Endothelial cell (in vitro differentiated cells): ENCODE measurements around the gene KLRK1. TPM values are rescaled to one million over a fixed set of nuclear protein-coding genes. Genes with fewer than 3 reads are reported as not detected.
"Not testable (repeated sequence)": the region's sequence is repeated elsewhere in the genome, so short reads cannot be mapped to it uniquely, and the experiment has no call there.

Experiments used
- DNase-seq: peaks from one replicate; pipeline ENCODE4 v3.0.0; 2021; ENCODE audit warnings: low spot score
- H3K27ac Mint-ChIP-seq: one replicate; pipeline ENCODE4 v1.8.0; 2021; ENCODE audit warnings: mixed read lengths, inconsistent platforms; ENCODE audit not compliant: unreplicated experiment
- H3K27me3 Mint-ChIP-seq: one replicate; pipeline ENCODE4 v1.8.0; 2021; ENCODE audit warnings: mild to moderate bottlenecking, moderate library complexity, mixed read lengths, inconsistent platforms; ENCODE audit not compliant: unreplicated experiment
- H3K36me3 Mint-ChIP-seq: one replicate; pipeline ENCODE4 v1.8.0; 2021; ENCODE audit warnings: mild to moderate bottlenecking, low read depth, mixed read lengths, inconsistent platforms; ENCODE audit not compliant: unreplicated experiment
- H3K4me1 Mint-ChIP-seq: one replicate; pipeline ENCODE4 v1.8.0; 2021; ENCODE audit warnings: mild to moderate bottlenecking, mixed read lengths, inconsistent platforms; ENCODE audit not compliant: unreplicated experiment
- H3K4me3 Mint-ChIP-seq: one replicate; pipeline ENCODE4 v1.8.0; 2021; ENCODE audit warnings: mild to moderate bottlenecking, mixed read lengths, inconsistent platforms; ENCODE audit not compliant: unreplicated experiment
- H3K9me3 Mint-ChIP-seq: one replicate; pipeline ENCODE4 v1.8.0; 2021; ENCODE audit warnings: mixed read lengths, inconsistent platforms; ENCODE audit not compliant: unreplicated experiment
- total RNA-seq: library from RNA; stranded (reverse); fragmentation: NEBNext Ultra II Directional; extraction: Animal tissue kit (Norgen Biotek cat#: 25700); gene quantifications from one replicate; pipeline ENCODE4 v1.2.1, GENCODE V29; 2021; ENCODE audit not compliant: unreplicated experiment
- TF ChIP-seq, protein P1 (sequence below): fragments of 200-600 bp; sonication (generic); IDR thresholded peaks from one replicate; pipeline ENCODE4 v1.5.0; 2021; ENCODE audit warnings: antibody characterized with exemption; ENCODE audit not compliant: unreplicated experiment

KLRK1 gene
- total RNA-seq, 1 donor from 2014 or later, result not detected

DNA sequence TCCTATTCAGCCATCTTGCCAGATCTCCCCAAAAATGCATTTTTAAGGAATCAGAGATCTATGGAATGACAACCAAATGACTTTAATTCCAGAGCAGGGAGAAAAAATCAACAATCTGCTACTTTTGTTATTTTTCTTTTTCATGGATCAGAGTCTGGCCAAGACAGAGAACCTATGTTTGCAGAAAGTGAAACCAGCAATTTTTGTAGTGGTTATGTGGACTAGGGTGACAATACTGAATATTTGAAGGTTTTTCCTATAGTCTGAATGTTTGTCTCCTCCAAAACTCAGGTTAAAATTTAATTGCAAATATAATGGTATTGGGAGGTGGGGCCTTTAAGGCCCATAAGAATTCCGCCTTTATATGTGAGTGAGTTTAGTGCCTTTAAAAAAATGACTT lies 30.9 kb downstream of the KLRK1 start:
- no peaks in the 10 kb centered on the region for H3K27me3 Mint-ChIP-seq

DNA sequence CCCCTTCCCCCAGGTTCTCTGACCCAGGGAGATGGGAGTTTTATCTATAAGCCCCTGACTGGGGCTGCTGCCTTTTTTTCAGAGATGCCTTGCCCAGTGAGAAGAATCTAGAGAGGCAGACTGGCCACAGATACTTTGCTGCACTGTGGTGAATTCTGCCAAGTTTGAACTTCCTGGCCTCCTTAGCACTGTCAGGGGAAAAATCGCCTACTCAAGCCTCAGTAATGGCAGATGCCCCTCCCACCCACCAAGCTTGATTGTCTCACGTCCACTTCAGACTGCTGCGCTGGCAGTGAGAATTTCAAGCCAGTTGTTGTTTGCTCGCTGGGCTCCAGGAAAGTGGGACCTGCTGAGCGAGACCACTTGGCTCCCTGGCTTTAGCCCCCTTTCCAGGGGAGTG lies 31.7 kb downstream of the KLRK1 start:
- peaks cover 12% of the 10 kb centered on the region for H3K4me1 Mint-ChIP-seq
- no peak overlapping the region for H3K27ac Mint-ChIP-seq
- H3K27me3 Mint-ChIP-seq, result no peaks in the 10 kb centered on the region

More for the DNA sequence above, 30.9 kb downstream of the KLRK1 start:
- TF ChIP-seq, protein P1, sequence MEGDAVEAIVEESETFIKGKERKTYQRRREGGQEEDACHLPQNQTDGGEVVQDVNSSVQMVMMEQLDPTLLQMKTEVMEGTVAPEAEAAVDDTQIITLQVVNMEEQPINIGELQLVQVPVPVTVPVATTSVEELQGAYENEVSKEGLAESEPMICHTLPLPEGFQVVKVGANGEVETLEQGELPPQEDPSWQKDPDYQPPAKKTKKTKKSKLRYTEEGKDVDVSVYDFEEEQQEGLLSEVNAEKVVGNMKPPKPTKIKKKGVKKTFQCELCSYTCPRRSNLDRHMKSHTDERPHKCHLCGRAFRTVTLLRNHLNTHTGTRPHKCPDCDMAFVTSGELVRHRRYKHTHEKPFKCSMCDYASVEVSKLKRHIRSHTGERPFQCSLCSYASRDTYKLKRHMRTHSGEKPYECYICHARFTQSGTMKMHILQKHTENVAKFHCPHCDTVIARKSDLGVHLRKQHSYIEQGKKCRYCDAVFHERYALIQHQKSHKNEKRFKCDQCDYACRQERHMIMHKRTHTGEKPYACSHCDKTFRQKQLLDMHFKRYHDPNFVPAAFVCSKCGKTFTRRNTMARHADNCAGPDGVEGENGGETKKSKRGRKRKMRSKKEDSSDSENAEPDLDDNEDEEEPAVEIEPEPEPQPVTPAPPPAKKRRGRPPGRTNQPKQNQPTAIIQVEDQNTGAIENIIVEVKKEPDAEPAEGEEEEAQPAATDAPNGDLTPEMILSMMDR, result no peak
- no peak for DNase-seq
- peaks cover 12% of the 10 kb centered on the region for H3K4me1 Mint-ChIP-seq
- H3K36me3 Mint-ChIP-seq, result peaks cover 4% of the 10 kb centered on the region
- no peak overlapping the region for H3K27ac Mint-ChIP-seq
- no peaks in the 10 kb centered on the region for H3K9me3 Mint-ChIP-seq
- H3K4me3 Mint-ChIP-seq, result no peak overlapping the region

DNA sequence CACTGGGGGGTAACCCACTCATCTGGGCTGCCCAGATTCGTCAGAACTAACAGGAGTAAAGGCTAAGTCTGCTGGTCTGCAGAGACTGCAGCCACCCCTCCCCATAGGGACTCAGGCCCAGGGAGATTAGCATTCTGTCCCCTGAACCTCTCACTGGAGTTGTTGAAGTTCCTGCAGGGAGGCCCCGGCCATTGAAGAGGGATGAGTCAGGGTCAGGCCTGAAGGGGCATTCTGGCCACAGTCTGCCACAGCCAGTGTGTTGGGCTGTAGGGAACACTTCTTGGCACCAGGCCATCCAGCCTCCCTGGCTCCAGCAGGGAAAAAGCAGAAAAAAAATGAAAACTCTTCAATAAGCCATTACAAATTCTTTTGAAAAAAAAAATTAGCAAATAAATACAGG lies 35.3 kb downstream of the KLRK1 start:
- no peak for DNase-seq
- H3K4me3 Mint-ChIP-seq, result no peak overlapping the region
- no peaks in the 10 kb centered on the region for H3K4me1 Mint-ChIP-seq
- TF ChIP-seq, protein P1, result no peak
- H3K36me3 Mint-ChIP-seq, result peaks cover 3% of the 10 kb centered on the region
- no peak overlapping the region for H3K27ac Mint-ChIP-seq
- no peaks in the 10 kb centered on the region for H3K9me3 Mint-ChIP-seq
- H3K27me3 Mint-ChIP-seq, result peaks cover 3% of the 10 kb centered on the region

More for the DNA sequence above, 31.7 kb downstream of the KLRK1 start:
- Mint-ChIP-seq H3K9me3 (no peaks in the 10 kb centered on the region), H3K4me3 (no peak overlapping the region), H3K36me3 (peaks cover 4% of the 10 kb centered on the region)
- TF ChIP-seq, protein P1, result no peak
- DNase-seq, result no peak

DNA sequence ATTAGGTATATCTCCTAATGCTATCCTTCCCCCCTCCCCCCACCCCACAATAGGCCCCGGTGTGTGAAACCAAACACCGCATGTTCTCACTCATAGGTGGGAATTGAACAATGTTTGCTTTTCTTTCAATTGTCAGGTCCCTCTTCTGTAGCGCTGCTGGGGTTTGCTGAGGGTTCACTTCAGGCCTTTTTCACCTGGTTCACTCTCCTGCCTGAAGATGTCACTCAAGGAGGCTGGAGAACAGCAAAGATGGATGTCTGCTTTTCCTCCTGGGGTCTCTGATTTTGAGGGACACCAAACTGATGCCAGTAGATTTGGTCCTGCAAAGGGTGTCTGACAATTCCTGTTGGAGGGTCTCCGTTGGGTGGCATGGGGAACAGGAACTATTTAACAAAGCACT lies 35.8 kb downstream of the KLRK1 start:
- Mint-ChIP-seq H3K4me1 (no peaks in the 10 kb centered on the region), H3K4me3 (no peak overlapping the region), H3K27ac (no peak overlapping the region)

DNA sequence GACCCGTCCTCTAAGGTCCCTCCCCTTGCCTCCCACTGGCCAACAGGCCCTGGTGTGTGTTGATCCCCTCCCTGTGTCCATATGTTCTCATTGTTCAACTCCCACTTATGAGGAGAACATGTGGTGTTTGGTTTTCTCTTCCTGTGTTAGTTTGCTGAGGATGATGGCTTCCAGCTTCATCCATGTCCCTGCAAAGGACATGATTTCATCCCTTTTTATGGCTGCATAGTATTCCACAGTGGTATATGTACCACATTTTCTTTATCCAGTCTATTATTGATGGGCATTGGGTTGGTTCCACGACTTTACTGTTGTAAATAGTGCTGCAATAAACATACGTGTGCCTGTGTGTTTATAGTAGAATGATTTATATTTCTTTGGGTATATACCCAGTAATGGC lies 38.4 kb downstream of the KLRK1 start:
- not testable (repeated sequence) for DNase-seq, H3K4me1 Mint-ChIP-seq, H3K27ac Mint-ChIP-seq

More for the DNA sequence above, 35.8 kb downstream of the KLRK1 start:
- Mint-ChIP-seq H3K27me3 (peaks cover 3% of the 10 kb centered on the region), H3K9me3 (no peaks in the 10 kb centered on the region), H3K36me3 (peaks cover 3% of the 10 kb centered on the region)
- TF ChIP-seq, protein P1, result no peak
- no peak for DNase-seq

More for the DNA sequence above, 38.4 kb downstream of the KLRK1 start:
- H3K27me3 Mint-ChIP-seq, H3K4me3 Mint-ChIP-seq, H3K9me3 Mint-ChIP-seq, H3K36me3 Mint-ChIP-seq: not testable (repeated sequence)
